Stimulated activated effector memory CD8-positive, alpha-beta T cell treated with anti-CD3 and anti-CD28 coated beads, Interleukin-12 subunit alpha, Interleukin-12 subunit beta, amount 100 ng/mL, for 72 hours (primary cell): ENCODE data around the gene HPCAL1.
A peak's percentile ranks its signal among the peaks of the same experiment; 100 is the strongest.
"Not testable (repeated sequence)": the region's sequence is repeated elsewhere in the genome, so short reads cannot be mapped to it uniquely, and the experiment has no call there.

Experiments used
- ATAC-seq: fragments of 150-1000 bp; cut with Tn5 transposase; 2 replicates; pipeline ENCODE4 v1.10.0; 2021
- DNase-seq, 2 donors: peaks; one replicate each; pipeline ENCODE4 v3.0.0; 2021 to 2022; ENCODE audit warnings: low spot score in 2 of 2
- H3K27ac Mint-ChIP-seq: one replicate; pipeline ENCODE4 v1.8.0; 2022; ENCODE audit warnings: mild to moderate bottlenecking, mixed read lengths
- H3K36me3 Mint-ChIP-seq: one replicate; pipeline ENCODE4 v1.8.0; 2022; ENCODE audit warnings: mild to moderate bottlenecking, mixed read lengths
- H3K4me1 Mint-ChIP-seq: one replicate; pipeline ENCODE4 v1.8.0; 2022; ENCODE audit warnings: mixed read lengths
- H3K4me3 Mint-ChIP-seq: one replicate; pipeline ENCODE4 v1.8.0; 2022; ENCODE audit warnings: mild to moderate bottlenecking, mixed read lengths
- H3K9me3 Mint-ChIP-seq: one replicate; pipeline ENCODE4 v1.8.0; 2022; ENCODE audit warnings: mixed read lengths

HPCAL1 gene

GRCh38 chr2:10302479-10303180 lies at the start of gene HPCAL1:
HPCAL1 (plus strand) TSS chr2:10302904; CDS start chr2:10419758, 116,854 bp downstream.
- ATAC-seq, result peak; percentile 81
- peak; percentile 85 to 92 for DNase-seq
- peaks cover 68% of the 10 kb centered on the region for H3K4me1 Mint-ChIP-seq
- peaks cover 6% of the 10 kb centered on the region for H3K36me3 Mint-ChIP-seq
- H3K4me3 Mint-ChIP-seq, result peak within 1 kb of the TSS; percentile 92
- H3K9me3 Mint-ChIP-seq, result no peaks in the 10 kb centered on the region
- peak within 1 kb of the TSS; percentile 75 for H3K27ac Mint-ChIP-seq

DNA sequence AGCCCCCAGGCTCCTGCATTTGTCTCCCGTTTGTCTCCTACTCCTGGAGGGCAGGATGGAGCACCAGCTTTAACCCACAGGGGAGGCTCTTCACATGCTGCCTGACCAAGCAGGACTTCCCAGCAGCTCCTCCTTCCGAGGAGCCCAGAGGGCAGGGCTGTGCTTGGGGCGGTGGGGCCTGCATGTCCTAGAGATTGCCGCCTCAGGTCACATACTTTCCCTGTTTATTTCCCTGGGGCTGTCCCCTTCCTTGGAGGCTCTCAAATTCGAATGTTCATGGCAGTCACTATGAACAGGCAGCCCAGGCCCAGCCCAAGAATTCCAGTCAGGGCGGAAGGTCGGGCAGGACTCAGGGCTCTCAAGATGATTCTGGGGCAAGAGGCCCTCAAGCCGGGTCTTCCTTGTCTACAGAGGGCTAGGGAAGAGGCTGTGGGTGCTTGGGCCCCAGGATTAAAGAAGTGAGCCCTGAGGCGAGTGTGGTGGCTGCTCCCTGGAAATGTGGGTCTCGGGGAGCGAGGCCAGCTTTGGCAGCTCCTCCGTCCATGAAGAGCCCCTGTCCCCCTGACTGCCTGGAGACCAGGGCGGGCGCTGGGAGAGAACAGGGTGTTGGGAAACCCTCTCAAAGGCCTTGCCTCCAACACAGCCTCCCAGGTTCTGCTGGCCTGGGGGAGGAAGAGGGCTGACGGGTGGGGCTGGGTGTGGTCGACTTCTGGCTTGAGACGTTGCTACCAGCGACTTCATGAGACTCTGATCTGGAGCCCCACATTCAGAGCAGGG lies 48.9 kb upstream of the HPCAL1 start:
- peaks cover 13% of the 10 kb centered on the region for H3K9me3 Mint-ChIP-seq
- H3K27ac Mint-ChIP-seq, result no peak overlapping the region
- H3K4me1 Mint-ChIP-seq, result peaks cover 5% of the 10 kb centered on the region
- H3K36me3 Mint-ChIP-seq, result no peaks in the 10 kb centered on the region
- no peak for DNase-seq
- no peak overlapping the region for H3K4me3 Mint-ChIP-seq
- ATAC-seq, result no peak

DNA sequence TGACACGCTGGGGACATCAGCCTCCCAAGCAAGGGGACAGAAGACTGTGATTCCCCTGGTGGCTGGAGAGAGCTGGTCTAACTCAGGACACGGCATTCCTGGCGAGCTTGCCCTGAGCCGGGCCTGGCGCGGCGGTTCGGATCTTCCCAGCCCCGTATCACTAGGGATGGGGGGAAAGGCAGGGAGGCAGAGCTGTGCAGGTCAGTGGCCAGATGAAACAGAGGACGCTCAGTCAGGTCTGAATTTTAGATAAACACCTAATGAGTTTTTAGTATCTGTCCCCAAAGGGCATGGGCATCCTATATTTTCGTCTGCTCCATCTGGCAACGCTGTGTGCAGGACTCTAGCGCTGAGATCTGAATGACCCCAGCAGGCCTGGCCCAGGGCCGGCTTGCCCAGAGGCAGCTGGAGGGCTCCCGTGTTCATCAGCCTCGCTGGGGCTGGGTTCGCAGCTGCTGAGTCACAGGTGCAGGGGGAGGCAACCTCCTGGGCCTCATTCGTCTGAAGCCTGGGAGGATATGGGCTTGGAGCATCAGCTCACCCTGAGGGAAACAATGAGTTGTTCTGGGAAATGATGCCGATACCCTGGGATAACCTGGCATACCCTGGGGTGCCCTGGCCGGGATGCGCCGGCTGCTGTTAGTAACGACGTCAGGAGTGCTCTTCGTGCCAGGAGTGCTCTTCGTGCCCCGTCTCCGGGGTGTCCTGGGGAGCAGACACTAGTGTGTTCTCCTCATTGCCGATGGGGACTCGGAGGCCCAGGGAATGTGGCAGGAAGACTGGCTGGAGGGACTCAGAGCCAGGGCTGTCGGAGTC lies 48.1 kb upstream of the HPCAL1 start:
- Mint-ChIP-seq H3K9me3 (peaks cover 13% of the 10 kb centered on the region), H3K4me1 (peaks cover 5% of the 10 kb centered on the region), H3K36me3 (no peaks in the 10 kb centered on the region), H3K4me3 (no peak overlapping the region), H3K27ac (no peak overlapping the region)
- DNase-seq (no peak), ATAC-seq (no peak)

GRCh38 chr2:10255189-10256030 lies 47.3 kb upstream of the HPCAL1 start:
- no peaks in the 10 kb centered on the region for H3K36me3 Mint-ChIP-seq
- DNase-seq (no peak), ATAC-seq (no peak)
- H3K27ac Mint-ChIP-seq, result no peak overlapping the region
- H3K4me3 Mint-ChIP-seq, result no peak overlapping the region
- H3K9me3 Mint-ChIP-seq, result peaks cover 7% of the 10 kb centered on the region
- peaks cover 5% of the 10 kb centered on the region for H3K4me1 Mint-ChIP-seq

- DNase-seq (no peak), ATAC-seq (no peak)
- H3K4me3 Mint-ChIP-seq, result no peak overlapping the region
- H3K4me1 Mint-ChIP-seq, result peaks cover 5% of the 10 kb centered on the region
- peaks cover 3% of the 10 kb centered on the region for H3K9me3 Mint-ChIP-seq
- H3K36me3 Mint-ChIP-seq, result no peaks in the 10 kb centered on the region
- H3K27ac Mint-ChIP-seq, result no peak overlapping the region
These were observed 46.6 kb upstream of the HPCAL1 start for GRCh38 chr2:10256031-10256514.

- ATAC-seq, result no peak
- Mint-ChIP-seq H3K9me3 (peaks cover under 1% of the 10 kb centered on the region), H3K4me1 (peaks cover 5% of the 10 kb centered on the region), H3K27ac (no peak overlapping the region), H3K36me3 (no peaks in the 10 kb centered on the region), H3K4me3 (no peak overlapping the region)
- no peak for DNase-seq
These were observed 46.1 kb upstream of the HPCAL1 start for GRCh38 chr2:10256515-10257031.

GRCh38 chr2:10257036-10257435 lies 45.7 kb upstream of the HPCAL1 start:
- H3K36me3 Mint-ChIP-seq, result no peaks in the 10 kb centered on the region
- no peak overlapping the region for H3K27ac Mint-ChIP-seq
- H3K4me3 Mint-ChIP-seq, result no peak overlapping the region
- H3K9me3 Mint-ChIP-seq, result no peaks in the 10 kb centered on the region
- no peak for DNase-seq
- peaks cover 5% of the 10 kb centered on the region for H3K4me1 Mint-ChIP-seq
- no peak for ATAC-seq

DNA sequence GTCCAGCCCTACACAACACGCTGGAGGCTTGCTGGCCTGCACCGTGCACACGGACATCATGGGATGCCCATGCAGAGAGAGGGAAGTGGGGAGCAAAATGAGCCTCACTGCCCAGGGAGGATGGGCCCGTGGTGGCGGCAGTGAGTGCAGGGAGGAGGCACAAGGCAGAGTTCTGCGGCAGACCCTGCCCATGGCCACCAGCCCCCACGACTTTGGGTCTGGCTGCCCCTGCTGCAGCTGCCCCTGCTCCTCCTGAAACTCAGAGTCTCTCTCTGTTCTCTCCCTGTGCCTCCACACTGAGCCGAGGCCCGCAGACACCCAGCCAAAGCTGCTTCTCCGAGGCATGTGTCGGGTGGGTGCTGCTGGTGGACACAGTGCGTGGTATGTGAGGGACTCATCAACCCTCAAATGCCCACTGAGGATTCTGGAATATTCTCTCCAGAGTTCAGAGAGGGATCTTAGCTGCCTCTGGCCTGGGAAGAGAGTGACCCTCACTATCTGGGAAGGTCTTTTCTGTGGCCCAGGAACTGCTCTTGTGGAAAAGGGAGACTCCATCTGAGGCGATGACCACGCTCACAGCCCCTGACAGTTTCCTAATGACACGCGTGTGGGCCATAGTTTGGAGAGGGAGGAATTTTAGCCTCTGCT lies 45.1 kb upstream of the HPCAL1 start:
- no peak for ATAC-seq
- H3K4me3 Mint-ChIP-seq, result no peak overlapping the region
- no peaks in the 10 kb centered on the region for H3K36me3 Mint-ChIP-seq
- DNase-seq, result no peak
- peaks cover 5% of the 10 kb centered on the region for H3K4me1 Mint-ChIP-seq
- no peaks in the 10 kb centered on the region for H3K9me3 Mint-ChIP-seq
- H3K27ac Mint-ChIP-seq, result no peak overlapping the region

GRCh38 chr2:10258326-10258725 lies 44.4 kb upstream of the HPCAL1 start:
- no peaks in the 10 kb centered on the region for H3K36me3 Mint-ChIP-seq
- DNase-seq, result no peak
- peak overlapping the region; percentile 32 for H3K27ac Mint-ChIP-seq
- H3K4me3 Mint-ChIP-seq, result no peak overlapping the region
- ATAC-seq, result no peak
- no peaks in the 10 kb centered on the region for H3K9me3 Mint-ChIP-seq
- peaks cover 3% of the 10 kb centered on the region for H3K4me1 Mint-ChIP-seq

GRCh38 chr2:10258726-10259125 lies 44.0 kb upstream of the HPCAL1 start:
- DNase-seq, result no peak
- Mint-ChIP-seq H3K27ac (peak overlapping the region; percentile 32), H3K36me3 (no peaks in the 10 kb centered on the region), H3K4me3 (no peak overlapping the region), H3K9me3 (no peaks in the 10 kb centered on the region), H3K4me1 (no peaks in the 10 kb centered on the region)
- no peak for ATAC-seq

- no peaks in the 10 kb centered on the region for H3K9me3 Mint-ChIP-seq
- H3K36me3 Mint-ChIP-seq, result no peaks in the 10 kb centered on the region
- H3K4me1 Mint-ChIP-seq, result no peaks in the 10 kb centered on the region
- H3K4me3 Mint-ChIP-seq, result no peak overlapping the region
- ATAC-seq, result no peak
- DNase-seq, result no peak
- H3K27ac Mint-ChIP-seq, result no peak overlapping the region
These were observed 42.6 kb upstream of the HPCAL1 start for GRCh38 chr2:10260130-10260529.

DNA sequence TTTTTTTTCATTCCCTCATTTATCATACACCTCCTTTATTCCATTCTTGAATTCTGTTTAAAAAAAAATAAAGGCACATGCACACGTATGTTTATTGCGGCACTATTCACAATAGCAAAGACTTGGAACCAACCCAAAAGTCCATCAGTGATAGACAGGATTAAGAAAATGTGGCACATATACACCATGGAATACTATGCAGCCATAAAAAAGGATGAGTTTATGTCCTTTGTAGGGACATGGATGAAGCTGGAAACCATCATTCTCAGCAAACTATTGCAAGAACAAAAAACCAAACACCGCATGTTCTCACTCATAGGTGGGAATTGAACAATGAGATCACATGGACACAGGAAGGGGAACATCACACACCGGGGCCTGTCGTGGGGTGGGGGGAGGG lies 39.2 kb upstream of the HPCAL1 start:
- not testable (repeated sequence) for H3K36me3 Mint-ChIP-seq, H3K4me1 Mint-ChIP-seq, H3K9me3 Mint-ChIP-seq, DNase-seq, H3K27ac Mint-ChIP-seq, ATAC-seq, H3K4me3 Mint-ChIP-seq

GRCh38 chr2:10264506-10265328 lies 38.0 kb upstream of the HPCAL1 start:
- ATAC-seq (no peak), DNase-seq (no peak)
- no peaks in the 10 kb centered on the region for H3K9me3 Mint-ChIP-seq

More at GRCh38 chr2:10264506-10265328, 38.0 kb upstream of the HPCAL1 start:
- Mint-ChIP-seq H3K27ac (no peak overlapping the region), H3K4me3 (no peak overlapping the region), H3K4me1 (no peaks in the 10 kb centered on the region), H3K36me3 (no peaks in the 10 kb centered on the region)
